Spleen (tissue), 11 donors: Measurements from ENCODE around the gene MPO. TPM values are rescaled to one million over a fixed set of nuclear protein-coding genes. Genes with fewer than 3 reads are reported as not detected.

Source experiments
- DNase-seq: peaks from one replicate; pipeline ENCODE4 v3.0.0-alpha.2; 2020
- H3K27ac ChIP-seq, 8 donors: fragments of 200-600 bp; sonication (generic) in 7 of 8; 1 replicate in 4 of 8; 2 replicates in 4 of 8; pipeline versions ENCODE4 v1.5.0 to v1.8.0; 2016 to 2021; ENCODE audit warnings: inconsistent platforms in 4 of 8, mild to moderate bottlenecking in 4 of 8, moderate library complexity in 1 of 8
- H3K27me3 ChIP-seq, 7 donors: fragments of 200-600 bp; sonication (generic) in 6 of 7; replicated peaks in 1 of 7; 1 replicate in 4 of 7; 2 replicates in 3 of 7; pipeline versions ENCODE4 v1.5.0 to v1.8.0; 2016 to 2021; ENCODE audit warnings: inconsistent platforms in 3 of 7, mild to moderate bottlenecking in 1 of 7
- H3K36me3 ChIP-seq, 6 donors: fragments of 200-600 bp; sonication (generic) in 5 of 6; 1 replicate in 4 of 6; 2 replicates in 2 of 6; pipeline versions ENCODE4 v1.5.0 to v1.8.0; 2016 to 2021; ENCODE audit warnings: inconsistent platforms in 2 of 6
- H3K4me1 ChIP-seq, 6 donors: fragments of 200-600 bp; sonication (generic) in 5 of 6; 1 replicate in 3 of 6; 2 replicates in 3 of 6; pipeline versions ENCODE4 v1.5.0 to v1.8.0; 2016 to 2021; ENCODE audit warnings: inconsistent platforms in 3 of 6
- H3K4me3 ChIP-seq, 8 donors: fragments of 200-600 bp; sonication (generic) in 7 of 8; 1 replicate in 4 of 8; 2 replicates in 4 of 8; pipeline versions ENCODE4 v1.5.0 to v1.8.0; 2016 to 2021; ENCODE audit warnings: inconsistent platforms in 4 of 8, mild to moderate bottlenecking in 4 of 8, moderate library complexity in 2 of 8
- H3K9me3 ChIP-seq, 8 donors: fragments of 200-600 bp; sonication (generic) in 7 of 8; 1 replicate in 4 of 8; 2 replicates in 4 of 8; pipeline versions ENCODE4 v1.5.0 to v1.8.0; 2016 to 2021; ENCODE audit warnings: inconsistent platforms in 4 of 8
- POLR2A ChIP-seq, 3 donors: fragments of 450-650 bp; IDR thresholded peaks; one replicate each; pipeline ENCODE4 v1.5.1; 2017; ENCODE audit warnings: antibody characterized with exemption in 3 of 3, mild to moderate bottlenecking in 1 of 3
- POLR2AphosphoS5 ChIP-seq, 3 donors: sonication (generic); formaldehyde crosslinking; IDR thresholded peaks; one replicate each; pipeline ENCODE4 v1.5.1; 2017; ENCODE audit warnings: antibody characterized with exemption in 3 of 3
- WGBS, 5 donors: extraction: QIAGEN DNeasy Blood & Tissue Kit in 3 of 5; methylation state at CpG; one replicate each; pipeline versions ENCODE4 v1.1.5 to v1.1.7; 2013 to 2018; 5-methylcytosine and 5-hydroxymethylcytosine counted together
- intact Hi-C: fragments of 100-400 bp; cut with DNase I; formaldehyde crosslinking; loops from one replicate; pipeline ENCODE4 v1.15.0; 2023; ENCODE audit warnings: low total_unique reads
- polyA plus RNA-seq, 3 donors: library from polyadenylated mRNA; stranded (reverse); fragments of 200-250 nt; gene quantifications; one replicate each; pipeline ENCODE4 v1.2.1, GENCODE V29; 2013
- total RNA-seq, 7 donors: library from RNA; depleted of rRNA in 3 of 7; stranded (reverse); fragments of >200 nt in 3 of 7; fragmentation: NEBNext Ultra II Directional in 4 of 7; extraction: Animal tissue kit (Norgen Biotek cat#: 25700) in 4 of 7; gene quantifications; one replicate each; pipeline versions ENCODE4 v1.1.0 to v1.2.1, GENCODE V29; 2016 to 2021
- TF ChIP-seq, protein P1 (sequence below), 11 experiments: fragments of 200-600 bp in 7 of 11; fragments of 450-650 bp in 4 of 11; sonication (generic) in 4 of 11; IDR thresholded peaks in 8 of 11; conservative IDR thresholded peaks in 3 of 11; 1 replicate in 7 of 11; 2 replicates in 4 of 11; pipeline versions ENCODE4 v1.4.0 to v1.8.0; 2016 to 2021; ENCODE audit warnings: antibody characterized with exemption in 11 of 11, inconsistent platforms in 4 of 11, mild to moderate bottlenecking in 1 of 11
- donor health status: healthy with polysubstance abuse.
- donor health status: DM: no; HTN: no; CAD: no; lungs with moderate emphysema.
- donor health status: DM: no; HTN: no; CAD: no.
- donor health status: Bipolar disorder and iron deficiency.
- donor health status: healthy.
- donor health status: DM: no; HTN: no; CAD: no.
- donor health status: DM: yes; HTN: yes; CAD: no.

MPO gene
- total and polyA plus RNA-seq, 10 donors = 0.52 to 75.7 (median 12.0) TPM

DNA sequence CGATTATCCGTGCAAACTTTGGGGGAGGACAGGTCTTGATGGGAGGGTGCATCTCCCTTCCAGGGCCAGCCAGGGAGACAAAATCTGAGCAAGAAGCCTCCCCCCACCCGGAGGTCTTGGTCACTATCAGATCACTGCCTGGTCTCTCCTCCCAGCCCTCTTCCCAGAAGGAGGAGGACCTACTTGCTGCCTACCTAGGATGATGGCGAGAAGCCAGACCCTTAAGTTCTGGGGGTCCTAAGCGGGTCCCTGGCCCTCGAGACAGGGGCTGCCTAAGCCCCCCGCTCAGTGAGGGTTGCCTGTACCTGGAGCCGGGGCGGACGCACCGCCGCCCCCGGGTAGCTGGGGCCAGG is 43.3 kb upstream of the MPO start:
- DNase-seq = no peak
- H3K4me1 ChIP-seq = peaks cover 0 to 63% (median 50%) of the 10 kb centered on the region in 6 donors
- H3K4me3 ChIP-seq = peak overlapping the region in 6 of 8 donors; percentile 27 to 68 (median 44)
- intact Hi-C loops = no loop called here
- TF ChIP-seq POLR2A (IDR thresholded peaks at IDR 0.05) (no peak), POLR2AphosphoS5 (IDR thresholded peaks at IDR 0.05) (no peak)
- TF ChIP-seq, protein P1, sequence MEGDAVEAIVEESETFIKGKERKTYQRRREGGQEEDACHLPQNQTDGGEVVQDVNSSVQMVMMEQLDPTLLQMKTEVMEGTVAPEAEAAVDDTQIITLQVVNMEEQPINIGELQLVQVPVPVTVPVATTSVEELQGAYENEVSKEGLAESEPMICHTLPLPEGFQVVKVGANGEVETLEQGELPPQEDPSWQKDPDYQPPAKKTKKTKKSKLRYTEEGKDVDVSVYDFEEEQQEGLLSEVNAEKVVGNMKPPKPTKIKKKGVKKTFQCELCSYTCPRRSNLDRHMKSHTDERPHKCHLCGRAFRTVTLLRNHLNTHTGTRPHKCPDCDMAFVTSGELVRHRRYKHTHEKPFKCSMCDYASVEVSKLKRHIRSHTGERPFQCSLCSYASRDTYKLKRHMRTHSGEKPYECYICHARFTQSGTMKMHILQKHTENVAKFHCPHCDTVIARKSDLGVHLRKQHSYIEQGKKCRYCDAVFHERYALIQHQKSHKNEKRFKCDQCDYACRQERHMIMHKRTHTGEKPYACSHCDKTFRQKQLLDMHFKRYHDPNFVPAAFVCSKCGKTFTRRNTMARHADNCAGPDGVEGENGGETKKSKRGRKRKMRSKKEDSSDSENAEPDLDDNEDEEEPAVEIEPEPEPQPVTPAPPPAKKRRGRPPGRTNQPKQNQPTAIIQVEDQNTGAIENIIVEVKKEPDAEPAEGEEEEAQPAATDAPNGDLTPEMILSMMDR (IDR thresholded peaks at IDR 0.05 in 8 of 11, conservative IDR thresholded peaks at IDR 0.05 in 3 of 11) = no peak
- H3K27me3 ChIP-seq = peaks cover 0 to 26% (median 5%) of the 10 kb centered on the region in 7 donors
- WGBS, 5 donors = 29 to 49% (median 36%) methylated on average over 3 to 13 of the region's 13 CpGs
- H3K27ac ChIP-seq = peak overlapping the region in 2 of 8 donors; percentile 38 to 100
- H3K9me3 ChIP-seq = no peaks in the 10 kb centered on the region
- peaks cover 0 to 29% (median 0%) of the 10 kb centered on the region in 6 donors for H3K36me3 ChIP-seq

DNA sequence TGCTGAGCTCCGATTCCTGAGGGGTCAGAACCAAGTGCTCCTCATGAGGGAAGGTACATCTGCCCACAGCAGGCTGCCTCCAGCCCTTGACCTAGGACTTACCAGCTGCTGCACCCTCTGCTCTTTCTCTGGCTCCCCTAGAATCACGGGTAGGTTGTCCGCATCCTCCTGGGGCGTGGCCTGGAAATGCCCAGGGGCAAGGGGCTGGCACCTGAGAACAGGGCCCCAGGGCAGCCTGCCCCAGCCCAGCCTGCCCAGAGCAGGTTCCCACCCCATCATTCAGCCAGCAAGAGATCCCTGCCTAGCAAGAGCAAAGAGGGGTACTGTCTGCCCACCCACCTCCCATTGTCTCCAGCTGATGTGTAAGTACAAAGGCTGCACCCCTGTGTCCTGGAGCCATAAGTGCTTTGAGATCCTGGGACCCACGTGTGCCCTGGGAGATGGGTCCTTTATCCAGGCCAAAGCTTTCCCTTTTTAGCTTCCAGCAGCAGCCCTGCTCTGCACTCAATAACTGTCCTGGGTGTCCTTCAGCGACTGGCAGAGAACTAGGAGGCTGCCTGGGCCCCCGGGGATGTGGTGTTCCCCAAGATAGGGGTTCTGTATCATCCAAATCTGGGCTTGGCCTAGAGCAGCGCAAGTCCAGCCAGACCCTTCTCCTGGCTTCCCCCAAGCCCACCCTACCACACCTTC is 42.8 kb upstream of the MPO start:
- no peak for TF ChIP-seq POLR2A (IDR thresholded peaks at IDR 0.05)
- TF ChIP-seq, protein P1 (IDR thresholded peaks at IDR 0.05 in 8 of 11, conservative IDR thresholded peaks at IDR 0.05 in 3 of 11) = no peak
- no peak for TF ChIP-seq POLR2AphosphoS5 (IDR thresholded peaks at IDR 0.05)
- Histone ChIP-seq H3K27ac (no peak overlapping the region), H3K4me3 (peak overlapping the region in 2 of 8 donors; percentile 53 to 68), H3K27me3 (peaks cover 0 to 26% (median 5%) of the 10 kb centered on the region in 7 donors), H3K36me3 (peaks cover 0 to 29% (median 0%) of the 10 kb centered on the region in 6 donors), H3K9me3 (no peaks in the 10 kb centered on the region), H3K4me1 (peaks cover 0 to 58% (median 44%) of the 10 kb centered on the region in 6 donors)
- 79 to 88% (median 83%) methylated on average over 7 to 8 of the region's 8 CpGs for WGBS, 5 donors
- DNase-seq = peak; percentile 68
- intact Hi-C loops = no loop called here

DNA sequence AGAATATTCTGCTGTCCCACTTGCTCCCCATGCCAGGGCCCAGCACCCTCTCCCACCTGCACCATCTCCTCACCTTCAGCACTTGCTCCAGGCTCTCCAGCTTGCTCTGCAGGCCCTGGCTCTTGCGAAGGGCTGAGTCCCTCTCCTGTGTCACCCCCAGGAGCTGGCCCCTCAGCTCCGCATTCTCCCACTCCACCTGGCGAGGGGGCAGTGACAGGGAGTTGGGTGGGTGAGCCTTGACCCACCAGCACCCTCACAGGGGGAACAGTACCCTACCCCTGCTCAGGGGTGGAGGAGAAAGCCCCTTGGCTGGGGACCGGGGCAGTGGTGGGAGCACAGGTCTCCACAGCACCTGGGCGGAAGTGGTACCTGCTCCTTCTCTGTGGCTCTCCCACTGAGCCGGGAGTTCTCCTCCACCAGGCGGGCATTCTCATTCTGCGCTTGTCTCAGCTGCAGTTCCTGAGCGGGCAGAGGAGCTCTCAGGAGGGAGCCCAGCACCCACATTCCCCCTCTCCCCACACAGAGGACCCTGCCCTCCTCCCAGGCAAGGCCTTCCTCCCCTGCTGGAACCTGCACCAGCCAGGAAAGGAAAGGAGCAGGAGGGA is 41.9 kb upstream of the MPO start:
- peaks cover 0 to 56% (median 40%) of the 10 kb centered on the region in 6 donors for H3K4me1 ChIP-seq
- H3K4me3 ChIP-seq = no peak overlapping the region
- intact Hi-C loops = no loop called here
- no peak overlapping the region for H3K27ac ChIP-seq
- TF ChIP-seq, protein P1 (IDR thresholded peaks at IDR 0.05 in 8 of 11, conservative IDR thresholded peaks at IDR 0.05 in 3 of 11) = no peak
- TF ChIP-seq POLR2A (IDR thresholded peaks at IDR 0.05) = no peak
- TF ChIP-seq POLR2AphosphoS5 (IDR thresholded peaks at IDR 0.05) = no peak
- no peaks in the 10 kb centered on the region for H3K9me3 ChIP-seq
- DNase-seq = peak; percentile 69
- peaks cover 0 to 29% (median 0%) of the 10 kb centered on the region in 6 donors for H3K36me3 ChIP-seq
- 89 to 98% (median 94%) methylated on average over 6 to 9 of the region's 9 CpGs for WGBS, 5 donors
- peaks cover 0 to 24% (median 5%) of the 10 kb centered on the region in 7 donors for H3K27me3 ChIP-seq
